Measurements from ENCODE around the gene GABBR2. TPM values are rescaled to one million over a fixed set of nuclear protein-coding genes. Genes with fewer than 3 reads are reported as not detected.

GABBR2 gene
- total RNA-seq, 4 donors from 2014 or later, result 0.32 to 1.7 TPM; not detected in 2

DNA sequence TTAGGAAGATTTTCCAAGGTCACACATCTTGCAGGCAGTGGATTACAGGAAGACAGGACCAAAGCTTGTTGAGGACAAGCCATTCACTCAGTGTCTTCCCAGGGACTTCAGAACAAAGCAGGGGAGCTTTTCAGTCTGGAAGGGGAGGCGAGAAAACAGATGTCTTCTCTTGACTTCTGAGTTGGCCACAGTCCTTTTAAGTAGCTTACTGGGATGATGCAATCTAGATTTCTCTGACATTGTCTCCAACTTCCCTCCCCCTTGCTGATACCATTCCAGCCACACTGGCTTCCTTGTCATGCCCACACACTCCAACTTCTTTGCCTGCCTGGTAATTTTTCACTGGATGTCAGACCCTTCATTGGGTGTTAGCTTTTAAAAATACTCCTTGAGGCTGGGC, 279.1 kb downstream of the GABBR2 start:
- TF ChIP-seq, protein P1, sequence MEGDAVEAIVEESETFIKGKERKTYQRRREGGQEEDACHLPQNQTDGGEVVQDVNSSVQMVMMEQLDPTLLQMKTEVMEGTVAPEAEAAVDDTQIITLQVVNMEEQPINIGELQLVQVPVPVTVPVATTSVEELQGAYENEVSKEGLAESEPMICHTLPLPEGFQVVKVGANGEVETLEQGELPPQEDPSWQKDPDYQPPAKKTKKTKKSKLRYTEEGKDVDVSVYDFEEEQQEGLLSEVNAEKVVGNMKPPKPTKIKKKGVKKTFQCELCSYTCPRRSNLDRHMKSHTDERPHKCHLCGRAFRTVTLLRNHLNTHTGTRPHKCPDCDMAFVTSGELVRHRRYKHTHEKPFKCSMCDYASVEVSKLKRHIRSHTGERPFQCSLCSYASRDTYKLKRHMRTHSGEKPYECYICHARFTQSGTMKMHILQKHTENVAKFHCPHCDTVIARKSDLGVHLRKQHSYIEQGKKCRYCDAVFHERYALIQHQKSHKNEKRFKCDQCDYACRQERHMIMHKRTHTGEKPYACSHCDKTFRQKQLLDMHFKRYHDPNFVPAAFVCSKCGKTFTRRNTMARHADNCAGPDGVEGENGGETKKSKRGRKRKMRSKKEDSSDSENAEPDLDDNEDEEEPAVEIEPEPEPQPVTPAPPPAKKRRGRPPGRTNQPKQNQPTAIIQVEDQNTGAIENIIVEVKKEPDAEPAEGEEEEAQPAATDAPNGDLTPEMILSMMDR (IDR thresholded peaks at IDR 0.05), result no peak
- TF ChIP-seq EP300 (IDR thresholded peaks at IDR 0.05) (no peak), POLR2AphosphoS5 (IDR thresholded peaks at IDR 0.05) (no peak), POLR2A (IDR thresholded peaks at IDR 0.05) (no peak)
- no peak for DNase-seq (ENCODE audit: low spot score in 2 of 2)
- H3K36me3 ChIP-seq, result no peaks in the 10 kb centered on the region
- no peaks in the 10 kb centered on the region for H3K4me1 ChIP-seq
- H3K4me3 ChIP-seq, result no peak overlapping the region
- H3K27me3 ChIP-seq, result no peaks in the 10 kb centered on the region
- no peak overlapping the region for H3K27ac ChIP-seq
- 38% methylated on average over 1 of the region's 1 CpG for WGBS
- no peaks in the 10 kb centered on the region for H3K9me3 ChIP-seq

DNA sequence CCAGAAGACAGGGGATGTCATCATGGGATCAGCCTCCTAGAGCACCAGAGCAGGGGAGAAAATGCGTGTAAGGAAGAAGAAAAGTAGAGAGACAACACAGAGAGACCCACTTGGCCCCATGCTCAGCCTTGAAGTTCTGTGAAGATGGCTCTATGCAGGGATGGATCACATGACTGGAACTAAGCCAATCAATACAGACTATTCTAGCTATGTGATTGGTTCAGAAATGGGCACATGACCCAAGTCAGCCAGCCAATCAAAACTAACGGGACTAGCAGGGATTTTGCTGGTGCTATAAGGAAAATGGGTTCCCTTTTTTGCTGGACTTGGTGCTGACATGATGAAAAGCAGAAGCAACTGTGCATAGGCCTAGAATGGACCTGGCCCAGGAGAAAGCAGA, 280.3 kb downstream of the GABBR2 start:
- WGBS, result 93% methylated on average over 2 of the region's 2 CpGs
- no peak for DNase-seq (ENCODE audit: low spot score in 2 of 2)
- TF ChIP-seq, protein P1 (IDR thresholded peaks at IDR 0.05), result no peak
- TF ChIP-seq POLR2A (IDR thresholded peaks at IDR 0.05) (no peak), POLR2AphosphoS5 (IDR thresholded peaks at IDR 0.05) (no peak), EP300 (IDR thresholded peaks at IDR 0.05) (no peak)

DNA sequence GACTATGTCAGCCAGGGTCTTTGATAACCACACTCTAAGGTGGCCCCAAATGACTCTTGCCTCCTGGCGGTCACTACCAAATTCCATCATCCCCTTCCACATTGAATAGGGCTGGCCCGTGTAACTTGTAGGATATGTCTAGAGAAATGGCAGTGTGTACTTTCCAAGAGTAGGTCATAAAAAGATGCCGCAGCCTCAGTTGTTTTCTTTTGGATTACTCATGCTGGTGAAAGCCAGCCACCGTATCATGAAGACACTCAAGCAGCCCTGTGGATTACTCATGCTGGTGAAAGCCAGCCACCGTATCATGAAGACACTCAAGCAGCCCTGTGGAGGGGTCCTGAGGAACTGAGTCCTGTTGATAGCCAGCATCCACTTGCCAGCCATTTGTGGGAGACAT, 281.2 kb downstream of the GABBR2 start:
- no peaks in the 10 kb centered on the region for H3K27me3 ChIP-seq
- H3K36me3 ChIP-seq, result no peaks in the 10 kb centered on the region
- no peak overlapping the region for H3K4me3 ChIP-seq
- no peaks in the 10 kb centered on the region for H3K4me1 ChIP-seq
- DNase-seq (ENCODE audit: low spot score in 2 of 2), result no peak
- no peak overlapping the region for H3K27ac ChIP-seq
- TF ChIP-seq POLR2A (IDR thresholded peaks at IDR 0.05), result no peak
- TF ChIP-seq, protein P1 (IDR thresholded peaks at IDR 0.05), result no peak
- no peak for TF ChIP-seq EP300 (IDR thresholded peaks at IDR 0.05)
- TF ChIP-seq POLR2AphosphoS5 (IDR thresholded peaks at IDR 0.05), result no peak
- no peaks in the 10 kb centered on the region for H3K9me3 ChIP-seq
- 64% methylated on average over 5 of the region's 5 CpGs for WGBS

More for the DNA sequence above, 280.3 kb downstream of the GABBR2 start:
- Histone ChIP-seq H3K4me3 (no peak overlapping the region), H3K4me1 (no peaks in the 10 kb centered on the region), H3K27me3 (no peaks in the 10 kb centered on the region), H3K9me3 (no peaks in the 10 kb centered on the region), H3K27ac (no peak overlapping the region), H3K36me3 (no peaks in the 10 kb centered on the region)

DNA sequence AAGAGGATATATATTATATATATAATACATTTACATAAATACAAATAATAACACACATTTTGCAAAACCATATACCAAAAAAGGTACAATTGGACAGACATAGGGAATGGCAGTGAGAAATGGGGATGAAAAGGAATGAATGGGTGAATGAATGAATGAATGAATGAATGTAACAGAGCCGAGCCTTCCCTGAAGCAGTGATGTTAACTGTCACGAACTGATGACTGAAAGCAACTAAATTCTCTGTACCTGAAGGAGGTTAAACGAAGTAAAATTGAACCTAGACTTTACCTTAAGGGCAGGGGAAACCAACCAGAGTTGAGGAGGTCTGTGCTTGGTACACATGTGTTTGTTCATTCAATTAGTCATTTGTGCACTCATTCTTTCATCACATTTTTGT, 283.7 kb downstream of the GABBR2 start:
- Histone ChIP-seq H3K4me3 (no peak overlapping the region), H3K27me3 (no peaks in the 10 kb centered on the region), H3K27ac (no peak overlapping the region), H3K36me3 (no peaks in the 10 kb centered on the region), H3K4me1 (no peaks in the 10 kb centered on the region), H3K9me3 (no peaks in the 10 kb centered on the region)
- WGBS, result 76% methylated on average over 3 of the region's 3 CpGs
- TF ChIP-seq POLR2AphosphoS5 (IDR thresholded peaks at IDR 0.05), result no peak
- DNase-seq (ENCODE audit: low spot score in 2 of 2), result no peak

DNA sequence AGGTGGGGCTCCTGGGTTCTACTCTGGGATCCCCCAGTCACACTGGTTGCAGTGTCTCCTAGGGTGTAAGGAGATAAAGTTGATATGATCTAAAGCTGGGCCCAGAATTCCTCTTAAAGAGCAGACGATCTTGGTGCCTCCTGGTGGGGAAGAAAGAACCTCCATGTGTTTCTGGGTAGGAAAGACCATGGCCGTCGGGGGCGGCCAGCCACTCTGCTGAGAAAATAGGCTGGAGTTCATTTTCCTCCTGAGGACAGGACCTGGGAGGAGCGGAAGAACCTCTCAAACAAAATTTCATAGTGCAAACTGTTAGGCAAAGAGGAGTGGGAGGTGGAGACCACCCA, 289.5 kb downstream of the GABBR2 start:
- Histone ChIP-seq H3K27ac (no peak overlapping the region), H3K27me3 (peaks cover 2% of the 10 kb centered on the region), H3K4me3 (no peak overlapping the region), H3K9me3 (no peaks in the 10 kb centered on the region), H3K36me3 (no peaks in the 10 kb centered on the region), H3K4me1 (no peaks in the 10 kb centered on the region)
- WGBS, result 70% methylated on average over 5 of the region's 5 CpGs
- no peak for TF ChIP-seq POLR2A (IDR thresholded peaks at IDR 0.05)
- no peak for DNase-seq (ENCODE audit: low spot score in 2 of 2)

DNA sequence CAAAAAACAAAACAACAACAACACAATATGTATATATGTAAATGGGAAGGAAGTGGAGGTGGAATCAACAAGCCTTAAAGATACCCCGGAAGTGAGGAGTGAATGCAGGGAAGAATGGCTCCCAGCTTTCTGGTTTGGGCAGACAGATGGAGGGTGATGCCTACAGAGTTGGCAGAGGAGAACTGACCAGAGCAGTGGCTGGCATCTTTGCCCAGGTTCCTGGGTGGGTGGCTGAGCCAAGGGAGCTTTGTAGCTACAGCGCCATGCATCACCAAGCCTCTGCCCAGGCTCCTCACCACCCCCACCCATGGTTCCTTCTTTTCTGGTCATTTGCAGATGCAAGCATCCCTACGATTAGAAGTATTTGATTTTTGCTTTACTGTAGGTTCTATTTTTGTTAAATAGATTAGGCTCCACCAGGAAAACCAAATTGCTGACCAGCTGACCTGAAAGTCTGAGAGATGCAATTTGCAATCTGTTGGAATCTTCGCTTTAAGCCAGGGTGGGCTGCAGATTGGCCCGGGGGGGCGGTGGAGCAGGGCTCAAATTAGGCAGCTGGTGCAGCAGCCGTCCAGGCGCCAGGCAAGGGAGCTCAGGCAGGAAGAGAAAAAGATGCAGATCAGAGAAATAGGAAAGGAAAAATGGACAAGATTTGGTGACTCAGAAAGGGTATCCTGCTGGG, 290.0 kb downstream of the GABBR2 start:
- DNase-seq (ENCODE audit: low spot score in 2 of 2), result no peak
- Histone ChIP-seq H3K4me1 (no peaks in the 10 kb centered on the region), H3K4me3 (no peak overlapping the region), H3K27ac (no peak overlapping the region), H3K9me3 (no peaks in the 10 kb centered on the region), H3K36me3 (no peaks in the 10 kb centered on the region), H3K27me3 (peaks cover 2% of the 10 kb centered on the region)
- WGBS, result 84% methylated on average over 8 of the region's 8 CpGs
- TF ChIP-seq EP300 (IDR thresholded peaks at IDR 0.05) (no peak), POLR2AphosphoS5 (IDR thresholded peaks at IDR 0.05) (no peak), POLR2A (IDR thresholded peaks at IDR 0.05) (no peak)
- TF ChIP-seq, protein P1 (IDR thresholded peaks at IDR 0.05), result no peak

Measured in suprapubic skin (tissue), 4 donors.